Ishikawa (cell line): ENCODE measurements around the gene ACHE.

Experiments used
- CEBPB ChIP-seq: IDR thresholded peaks from 2 replicates; pipeline ENCODE4 v1.6.1; 2012
- EGR1 ChIP-seq: IDR thresholded peaks from 2 replicates; pipeline ENCODE4 v1.6.1; 2012
- EP300 ChIP-seq: IDR thresholded peaks from 2 replicates; pipeline ENCODE4 v1.6.1; 2012; ENCODE audit warnings: borderline replicate concordance
- FOXM1 ChIP-seq: IDR thresholded peaks from 2 replicates; pipeline ENCODE4 v1.6.1; 2012; ENCODE audit warnings: low read depth, borderline replicate concordance
- NFIC ChIP-seq: IDR thresholded peaks from 2 replicates; pipeline ENCODE4 v1.6.1; 2012
- RAD21 ChIP-seq: IDR thresholded peaks from 2 replicates; pipeline ENCODE4 v1.6.1; 2012; ENCODE audit warnings: low read depth
- REST ChIP-seq: IDR thresholded peaks from 2 replicates; pipeline ENCODE4 v1.6.1; 2012; ENCODE audit warnings: low read depth, mild to moderate bottlenecking
- TAF1 ChIP-seq: IDR thresholded peaks from 2 replicates; pipeline ENCODE4 v1.6.1; 2012; ENCODE audit warnings: low read depth, mild to moderate bottlenecking
- TEAD4 ChIP-seq: IDR thresholded peaks from 2 replicates; pipeline ENCODE4 v1.6.1; 2012
- YY1 ChIP-seq: IDR thresholded peaks from 2 replicates; pipeline ENCODE4 v1.6.1; 2012; ENCODE audit warnings: low read depth

- TF ChIP-seq TAF1 (no peak), CEBPB (no peak), RAD21 (no peak), REST (no peak), EP300 (no peak), FOXM1 (no peak), YY1 (no peak), EGR1 (no peak), TEAD4 (no peak), NFIC (no peak)
These were observed 7.0 kb upstream of the ACHE start for GRCh38 chr7:100902638-100903037.
